K562 (cell line): ENCODE results near the gene IGSF3. TPM values are rescaled to one million over a fixed set of nuclear protein-coding genes. Genes with fewer than 3 reads are reported as not detected.

ENCODE experiments used
- ATAC-seq: fragments of 200-7000 bp; cut with Tn5 transposase; 3 replicates; pipeline ENCODE4 v1.9.1; 2020; ENCODE audit warnings: moderate library complexity
- BruUV-seq: library from RNA; stranded (reverse); fragments of 400-500 nt; replicated peaks from 2 replicates; lab custom pipeline; 2021; lab: Mats Ljungman, UMichigan
- CTCF ChIA-PET: fragments of 300-600 bp; formaldehyde crosslinking; extraction: SDS; loops from one replicate; lab custom pipeline; 2021; ENCODE audit warnings: low intra/inter-chr PET ratio; lab: Yijun Ruan, JAX
- POLR2A ChIA-PET: fragments of 300-600, 350-650 bp; sonication (Branson Sonifier 250); formaldehyde crosslinking; extraction: SDS; loops from one replicate; lab custom pipeline; 2021; ENCODE audit warnings: antibody characterized with exemption, inconsistent platforms; lab: Yijun Ruan, JAX
- DNase-seq, 4 experiments: peaks; one replicate each; pipeline versions ENCODE4 v3.0.0 to v3.0.0-alpha.2; 2011 to 2018; ENCODE audit warnings: low spot score in 3 of 4, mixed read lengths in 3 of 4; ENCODE audit errors: extremely low read depth in 1 of 4
- FAIRE-seq: peaks from 2 replicates; lab custom pipeline; 2011; peaks lifted over from hg19 to GRCh38; lab: Jason Lieb, UNC
- H2AFZ ChIP-seq: 2 replicates; pipeline ENCODE4 v1.6.0; 2011; ENCODE audit warnings: low read depth, low read length, control low read depth, inconsistent platforms
- H3K27ac ChIP-seq: fragments of 200-600 bp; 3 replicates; pipeline ENCODE4 v1.8.0; 2011; ENCODE audit warnings: low read depth, mild to moderate bottlenecking, control low read depth, inconsistent platforms, low read length, moderate library complexity, mixed read lengths; ENCODE audit errors: extremely low read depth
- H3K27me3 ChIP-seq, 2 experiments: fragments of 300-600 bp in 1 of 2; 2 replicates in 1 of 2; 3 replicates in 1 of 2; pipeline versions ENCODE4 v1.6.0 to v1.8.0; 2011; ENCODE audit warnings: inconsistent platforms in 2 of 2, low read length in 2 of 2, mild to moderate bottlenecking in 1 of 2, mixed read lengths in 1 of 2, moderate library complexity in 1 of 2; ENCODE audit not compliant: control insufficient read depth in 2 of 2, insufficient read depth in 2 of 2
- H3K36me3 ChIP-seq: fragments of 300-600 bp; 3 replicates; pipeline ENCODE4 v1.8.0; 2011; ENCODE audit warnings: mild to moderate bottlenecking, low read length, inconsistent platforms; ENCODE audit not compliant: control insufficient read depth, insufficient read depth
- H3K4me1 ChIP-seq, 2 experiments: fragments of 200-600 bp in 1 of 2; replicated peaks in 1 of 2; 2 replicates in 1 of 2; 3 replicates in 1 of 2; pipeline versions ENCODE4 v1.5.1 to v1.8.0; 2011; ENCODE audit warnings: inconsistent platforms in 2 of 2, low read length in 2 of 2, mild to moderate bottlenecking in 1 of 2, mixed read lengths in 1 of 2, moderate library complexity in 1 of 2; ENCODE audit not compliant: control insufficient read depth in 2 of 2, insufficient read depth in 2 of 2
- H3K4me2 ChIP-seq: 2 replicates; pipeline ENCODE4 v1.6.1; 2011; ENCODE audit warnings: low read length, control low read depth, inconsistent platforms, mixed read lengths; ENCODE audit not compliant: insufficient read depth
- H3K4me3 ChIP-seq: fragments of 200-600 bp; sonication (generic), shearing (Covaris generic); 2 replicates; pipeline ENCODE4 v1.5.1; 2016; ENCODE audit warnings: control low read depth, inconsistent platforms
- H3K79me2 ChIP-seq: fragments of 200-600 bp; 3 replicates; pipeline ENCODE4 v1.8.0; 2011; ENCODE audit warnings: low read length, inconsistent platforms; ENCODE audit not compliant: control insufficient read depth, insufficient read depth
- H3K9ac ChIP-seq, 2 experiments: 2 replicates each; pipeline versions ENCODE4 v1.6.0 to v1.6.1; 2011; ENCODE audit warnings: low read depth in 2 of 2, low read length in 2 of 2, control low read depth in 1 of 2, inconsistent platforms in 1 of 2, mild to moderate bottlenecking in 1 of 2, mixed read lengths in 1 of 2; ENCODE audit not compliant: insufficient read depth in 1 of 2
- H3K9me1 ChIP-seq: one replicate; pipeline ENCODE4 v1.6.0; 2011; ENCODE audit warnings: inconsistent platforms, mild to moderate bottlenecking, low read length, moderate library complexity; ENCODE audit not compliant: control insufficient read depth, insufficient read depth
- H3K9me3 ChIP-seq: replicated peaks from 2 replicates; pipeline ENCODE4 v1.5.1; 2011; ENCODE audit warnings: low read depth, low read length, inconsistent platforms; ENCODE audit not compliant: control insufficient read depth, insufficient read depth
- H4K20me1 ChIP-seq: replicated peaks from 2 replicates; pipeline ENCODE4 v1.6.1; 2011; ENCODE audit warnings: low read length, inconsistent platforms, mixed read lengths; ENCODE audit not compliant: control insufficient read depth, insufficient read depth
- CC2D1A ChIP-seq: fragments of 450-650 bp; IDR thresholded peaks from 2 replicates; pipeline ENCODE4 v1.6.1; 2017; ENCODE audit warnings: mild to moderate bottlenecking
- RFX7 ChIP-seq: fragments of 250-450 bp; sonication (Bioruptor Pico); IDR thresholded peaks from 2 replicates; pipeline ENCODE4 v1.5.1; 2021; ENCODE audit warnings: mild to moderate bottlenecking
- whole genome bisulfite sequencing: fragments of 100-300 bp; shearing (Covaris generic); methylation state at CpG from one replicate; pipeline ENCODE4 v1.1.6; 2016; ENCODE audit warnings: low coverage, mixed read lengths; ENCODE audit not compliant: insufficient coverage; ENCODE audit errors: missing lambda C conversion rate; 5-methylcytosine and 5-hydroxymethylcytosine counted together
- in situ Hi-C: fragments of 300-500 bp; cut with MboI; formaldehyde crosslinking; loops from 4 replicates; pipeline ENCODE4 v1.15.0; 2018; ENCODE audit warnings: inconsistent platforms, mixed read lengths
- intact Hi-C: fragments of 100-400 bp; cut with micrococcal nuclease; formaldehyde crosslinking; loops from 2 replicates; pipeline ENCODE4 v1.14.2; 2022
- polyA plus RNA-seq, 8 experiments: library from polyadenylated mRNA; depleted of rRNA in 4 of 8; stranded (reverse) in 5 of 8; unstranded in 3 of 8; fragments of >200 nt; fragmentation: Nextera tagmentation in 2 of 8; fragmentation: Illumina TruSeq in 1 of 8; extraction: Ambion mirVana in 2 of 8; extraction: Trizol in 1 of 8; gene quantifications; 2 replicates each; pipeline versions ENCODE4 v1.2.1 to v1.2.3, GENCODE V29; 2011 to 2014; ENCODE audit warnings: inconsistent platforms in 1 of 8, missing spikeins in 1 of 8
- total RNA-seq, 7 experiments: library from RNA; depleted of rRNA in 6 of 7; stranded (reverse); fragments of >200 nt in 6 of 7; fragmentation: Illumina TruSeq in 2 of 7; extraction: Trizol in 2 of 7; gene quantifications; 2 replicates each; pipeline versions ENCODE4 v1.2.1 to v1.2.3, GENCODE V29; 2011 to 2021; ENCODE audit warnings: low replicate concordance in 1 of 7
- TF ChIP-seq, protein P1 (sequence below): fragments of 450-650 bp; IDR thresholded peaks from 2 replicates; pipeline ENCODE4 v1.6.1; 2016; ENCODE audit warnings: low read depth
- TF ChIP-seq, protein P2 (sequence below): sonication (generic); formaldehyde crosslinking; IDR thresholded peaks from 2 replicates; pipeline ENCODE4 v1.8.1; 2023; ENCODE audit warnings: mild to moderate bottlenecking, missing genetic modification reagents
- TF ChIP-seq, protein P3 (sequence below): sonication (generic); formaldehyde crosslinking; IDR thresholded peaks from 2 replicates; pipeline ENCODE4 v1.8.1; 2023; ENCODE audit warnings: missing genetic modification reagents, mild to moderate bottlenecking, borderline replicate concordance

The IGSF3 gene
- total and polyA plus RNA-seq, 9 of the 15 experiments (the other 6 are each of a cell fraction or from before 2014, with no cell fraction given) = 1.1 to 15.0 (median 8.3) TPM

DNA sequence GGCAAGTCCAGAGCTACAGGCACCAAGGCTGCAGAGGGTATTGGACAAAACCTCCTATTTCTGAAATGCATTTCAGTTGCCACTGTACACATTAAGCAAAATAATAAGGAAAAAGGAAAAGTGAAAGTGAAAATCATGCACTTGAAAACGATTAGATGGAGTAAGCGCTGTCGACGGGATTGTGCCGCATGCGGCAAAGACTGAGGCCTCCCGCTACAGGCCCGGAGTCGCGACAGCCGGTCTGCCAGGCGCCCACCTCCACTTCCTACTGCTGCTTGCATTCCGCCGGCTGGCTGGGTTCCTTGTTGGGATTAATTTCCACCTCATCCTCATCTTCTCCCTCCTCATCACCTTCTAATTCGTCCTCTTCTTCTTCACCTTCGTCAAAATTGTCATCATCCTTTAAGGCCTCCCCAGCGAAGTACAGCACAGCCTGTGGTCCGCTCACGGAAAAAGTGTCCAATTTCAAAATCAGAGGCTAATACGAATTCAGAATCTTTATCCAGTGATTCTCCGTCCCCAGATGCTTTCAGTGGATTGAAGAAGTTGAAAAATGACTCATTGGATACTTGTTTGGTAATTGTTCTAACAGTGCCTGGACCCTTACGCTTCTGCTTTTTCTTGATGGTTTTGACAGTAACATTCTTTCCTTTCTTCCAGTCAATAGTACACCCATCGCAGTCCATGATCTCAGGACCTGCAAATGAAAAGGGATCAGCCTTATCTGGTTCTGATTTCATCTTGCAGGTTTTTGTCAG, 134.7 kb downstream of the IGSF3 start:
- Histone ChIP-seq H3K27ac (no peak overlapping the region), H3K36me3 (peaks cover 50% of the 10 kb centered on the region), H3K4me1 (peaks cover 0 to 5% of the 10 kb centered on the region in 2 experiments; a peak in 2 of 5 replicates), H2AFZ (no peak overlapping the region), H3K27me3 (no peaks in the 10 kb centered on the region), H3K79me2 (no peaks in the 10 kb centered on the region), H3K9me3 (no peaks in the 10 kb centered on the region), H3K4me3 (no peak overlapping the region), H3K9me1 (no peaks in the 10 kb centered on the region), H3K4me2 (no peak overlapping the region), H3K9ac (no peak overlapping the region), H4K20me1 (no peaks in the 10 kb centered on the region)
- no TSS peak for BruUV-seq
- WGBS = 96% methylated on average over 23 of the region's 23 CpGs
- intact Hi-C loops = no loop called here
- ATAC-seq (no peak), DNase-seq (no peak), FAIRE-seq (no peak)
- ChIA-PET CTCF (no interaction called here), POLR2A (interaction anchor here (0.6 kb wide), 1 partner anchor 30 kb away, joined by 3 read pairs; no protein-coding TSS in a partner anchor)
- in situ Hi-C loops = no loop called here
- TF ChIP-seq, protein P1, sequence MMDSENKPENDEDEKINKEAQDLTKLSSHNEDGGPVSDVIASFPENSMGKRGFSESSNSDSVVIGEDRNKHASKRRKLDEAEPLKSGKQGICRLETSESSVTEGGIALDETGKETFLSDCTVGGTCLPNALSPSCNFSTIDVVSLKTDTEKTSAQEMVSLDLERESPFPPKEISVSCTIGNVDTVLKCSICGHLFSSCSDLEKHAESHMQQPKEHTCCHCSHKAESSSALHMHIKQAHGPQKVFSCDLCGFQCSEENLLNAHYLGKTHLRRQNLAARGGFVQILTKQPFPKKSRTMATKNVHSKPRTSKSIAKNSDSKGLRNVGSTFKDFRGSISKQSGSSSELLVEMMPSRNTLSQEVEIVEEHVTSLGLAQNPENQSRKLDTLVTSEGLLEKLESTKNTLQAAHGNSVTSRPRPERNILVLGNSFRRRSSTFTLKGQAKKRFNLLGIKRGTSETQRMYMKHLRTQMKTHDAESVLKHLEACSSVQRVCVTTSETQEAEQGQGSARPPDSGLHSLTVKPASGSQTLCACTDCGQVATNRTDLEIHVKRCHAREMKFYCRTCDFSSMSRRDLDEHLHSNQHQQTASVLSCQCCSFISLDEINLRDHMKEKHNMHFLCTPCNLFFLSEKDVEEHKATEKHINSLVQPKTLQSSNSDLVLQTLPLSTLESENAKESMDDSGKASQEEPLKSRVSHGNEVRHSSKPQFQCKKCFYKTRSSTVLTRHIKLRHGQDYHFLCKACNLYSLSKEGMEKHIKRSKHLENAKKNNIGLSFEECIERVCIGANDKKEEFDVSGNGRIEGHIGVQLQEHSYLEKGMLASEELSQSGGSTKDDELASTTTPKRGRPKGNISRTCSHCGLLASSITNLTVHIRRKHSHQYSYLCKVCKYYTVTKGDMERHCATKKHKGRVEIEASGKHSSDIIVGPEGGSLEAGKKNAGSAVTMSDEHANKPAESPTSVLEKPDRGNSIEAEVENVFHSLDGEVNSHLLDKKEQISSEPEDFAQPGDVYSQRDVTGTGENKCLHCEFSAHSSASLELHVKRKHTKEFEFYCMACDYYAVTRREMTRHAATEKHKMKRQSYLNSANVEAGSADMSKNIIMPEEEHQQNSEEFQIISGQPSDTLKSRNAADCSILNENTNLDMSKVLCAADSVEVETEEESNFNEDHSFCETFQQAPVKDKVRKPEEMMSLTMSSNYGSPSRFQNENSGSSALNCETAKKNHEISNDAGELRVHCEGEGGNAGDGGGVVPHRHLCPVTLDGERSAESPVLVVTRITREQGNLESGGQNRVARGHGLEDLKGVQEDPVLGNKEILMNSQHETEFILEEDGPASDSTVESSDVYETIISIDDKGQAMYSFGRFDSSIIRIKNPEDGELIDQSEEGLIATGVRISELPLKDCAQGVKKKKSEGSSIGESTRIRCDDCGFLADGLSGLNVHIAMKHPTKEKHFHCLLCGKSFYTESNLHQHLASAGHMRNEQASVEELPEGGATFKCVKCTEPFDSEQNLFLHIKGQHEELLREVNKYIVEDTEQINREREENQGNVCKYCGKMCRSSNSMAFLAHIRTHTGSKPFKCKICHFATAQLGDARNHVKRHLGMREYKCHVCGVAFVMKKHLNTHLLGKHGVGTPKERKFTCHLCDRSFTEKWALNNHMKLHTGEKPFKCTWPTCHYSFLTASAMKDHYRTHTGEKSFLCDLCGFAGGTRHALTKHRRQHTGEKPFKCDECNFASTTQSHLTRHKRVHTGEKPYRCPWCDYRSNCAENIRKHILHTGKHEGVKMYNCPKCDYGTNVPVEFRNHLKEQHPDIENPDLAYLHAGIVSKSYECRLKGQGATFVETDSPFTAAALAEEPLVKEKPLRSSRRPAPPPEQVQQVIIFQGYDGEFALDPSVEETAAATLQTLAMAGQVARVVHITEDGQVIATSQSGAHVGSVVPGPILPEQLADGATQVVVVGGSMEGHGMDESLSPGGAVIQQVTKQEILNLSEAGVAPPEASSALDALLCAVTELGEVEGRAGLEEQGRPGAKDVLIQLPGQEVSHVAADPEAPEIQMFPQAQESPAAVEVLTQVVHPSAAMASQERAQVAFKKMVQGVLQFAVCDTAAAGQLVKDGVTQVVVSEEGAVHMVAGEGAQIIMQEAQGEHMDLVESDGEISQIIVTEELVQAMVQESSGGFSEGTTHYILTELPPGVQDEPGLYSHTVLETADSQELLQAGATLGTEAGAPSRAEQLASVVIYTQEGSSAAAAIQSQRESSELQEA = no peak
- no peak for TF ChIP-seq CC2D1A
- TF ChIP-seq, protein P2, sequence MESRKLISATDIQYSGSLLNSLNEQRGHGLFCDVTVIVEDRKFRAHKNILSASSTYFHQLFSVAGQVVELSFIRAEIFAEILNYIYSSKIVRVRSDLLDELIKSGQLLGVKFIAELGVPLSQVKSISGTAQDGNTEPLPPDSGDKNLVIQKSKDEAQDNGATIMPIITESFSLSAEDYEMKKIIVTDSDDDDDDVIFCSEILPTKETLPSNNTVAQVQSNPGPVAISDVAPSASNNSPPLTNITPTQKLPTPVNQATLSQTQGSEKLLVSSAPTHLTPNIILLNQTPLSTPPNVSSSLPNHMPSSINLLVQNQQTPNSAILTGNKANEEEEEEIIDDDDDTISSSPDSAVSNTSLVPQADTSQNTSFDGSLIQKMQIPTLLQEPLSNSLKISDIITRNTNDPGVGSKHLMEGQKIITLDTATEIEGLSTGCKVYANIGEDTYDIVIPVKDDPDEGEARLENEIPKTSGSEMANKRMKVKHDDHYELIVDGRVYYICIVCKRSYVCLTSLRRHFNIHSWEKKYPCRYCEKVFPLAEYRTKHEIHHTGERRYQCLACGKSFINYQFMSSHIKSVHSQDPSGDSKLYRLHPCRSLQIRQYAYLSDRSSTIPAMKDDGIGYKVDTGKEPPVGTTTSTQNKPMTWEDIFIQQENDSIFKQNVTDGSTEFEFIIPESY (CRISPR knock-in tag) = peak; percentile 57
- TF ChIP-seq, protein P3, sequence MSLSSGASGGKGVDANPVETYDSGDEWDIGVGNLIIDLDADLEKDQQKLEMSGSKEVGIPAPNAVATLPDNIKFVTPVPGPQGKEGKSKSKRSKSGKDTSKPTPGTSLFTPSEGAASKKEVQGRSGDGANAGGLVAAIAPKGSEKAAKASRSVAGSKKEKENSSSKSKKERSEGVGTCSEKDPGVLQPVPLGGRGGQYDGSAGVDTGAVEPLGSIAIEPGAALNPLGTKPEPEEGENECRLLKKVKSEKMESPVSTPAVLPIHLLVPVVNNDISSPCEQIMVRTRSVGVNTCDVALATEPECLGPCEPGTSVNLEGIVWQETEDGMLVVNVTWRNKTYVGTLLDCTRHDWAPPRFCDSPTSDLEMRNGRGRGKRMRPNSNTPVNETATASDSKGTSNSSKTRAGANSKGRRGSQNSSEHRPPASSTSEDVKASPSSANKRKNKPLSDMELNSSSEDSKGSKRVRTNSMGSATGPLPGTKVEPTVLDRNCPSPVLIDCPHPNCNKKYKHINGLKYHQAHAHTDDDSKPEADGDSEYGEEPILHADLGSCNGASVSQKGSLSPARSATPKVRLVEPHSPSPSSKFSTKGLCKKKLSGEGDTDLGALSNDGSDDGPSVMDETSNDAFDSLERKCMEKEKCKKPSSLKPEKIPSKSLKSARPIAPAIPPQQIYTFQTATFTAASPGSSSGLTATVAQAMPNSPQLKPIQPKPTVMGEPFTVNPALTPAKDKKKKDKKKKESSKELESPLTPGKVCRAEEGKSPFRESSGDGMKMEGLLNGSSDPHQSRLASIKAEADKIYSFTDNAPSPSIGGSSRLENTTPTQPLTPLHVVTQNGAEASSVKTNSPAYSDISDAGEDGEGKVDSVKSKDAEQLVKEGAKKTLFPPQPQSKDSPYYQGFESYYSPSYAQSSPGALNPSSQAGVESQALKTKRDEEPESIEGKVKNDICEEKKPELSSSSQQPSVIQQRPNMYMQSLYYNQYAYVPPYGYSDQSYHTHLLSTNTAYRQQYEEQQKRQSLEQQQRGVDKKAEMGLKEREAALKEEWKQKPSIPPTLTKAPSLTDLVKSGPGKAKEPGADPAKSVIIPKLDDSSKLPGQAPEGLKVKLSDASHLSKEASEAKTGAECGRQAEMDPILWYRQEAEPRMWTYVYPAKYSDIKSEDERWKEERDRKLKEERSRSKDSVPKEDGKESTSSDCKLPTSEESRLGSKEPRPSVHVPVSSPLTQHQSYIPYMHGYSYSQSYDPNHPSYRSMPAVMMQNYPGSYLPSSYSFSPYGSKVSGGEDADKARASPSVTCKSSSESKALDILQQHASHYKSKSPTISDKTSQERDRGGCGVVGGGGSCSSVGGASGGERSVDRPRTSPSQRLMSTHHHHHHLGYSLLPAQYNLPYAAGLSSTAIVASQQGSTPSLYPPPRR = no peak
- TF ChIP-seq RFX7 (CRISPR knock-in tag) = no peak
